ENCODE measurements around the gene PDGFB.

The PDGFB gene

GRCh38 chr22:39240831-39241793, 3.7 kb downstream of the PDGFB start:
- peaks cover 90% of the 10 kb centered on the region for H3K4me1 Mint-ChIP-seq

GRCh38 chr22:39239561-39240423, 5.0 kb downstream of the PDGFB start:
- Mint-ChIP-seq H3K4me3 (peak overlapping the region; percentile 87 to 89), H3K27ac (no peak overlapping the region), H3K4me1 (peaks cover 91% of the 10 kb centered on the region), H3K9me3 (no peaks in the 10 kb centered on the region), H3K27me3 (peaks cover 82% of the 10 kb centered on the region)
- ATAC-seq (no peak), DNase-seq (no peak)

More at GRCh38 chr22:39240831-39241793, 3.7 kb downstream of the PDGFB start:
- peak overlapping the region in 1 of 2 donors; percentile 86 for H3K27ac Mint-ChIP-seq
- peaks cover 82% of the 10 kb centered on the region for H3K27me3 Mint-ChIP-seq
- peak; percentile 28 for ATAC-seq
- peak overlapping the region; percentile 87 to 89 for H3K4me3 Mint-ChIP-seq
- peak; percentile 33 to 57 for DNase-seq
- no peaks in the 10 kb centered on the region for H3K9me3 Mint-ChIP-seq

- peaks cover 91% of the 10 kb centered on the region for H3K4me1 Mint-ChIP-seq
- peaks cover 82% of the 10 kb centered on the region for H3K27me3 Mint-ChIP-seq
- ATAC-seq (no peak), DNase-seq (no peak)
- peak overlapping the region in 1 of 2 donors; percentile 21 for H3K4me3 Mint-ChIP-seq
- no peak overlapping the region for H3K27ac Mint-ChIP-seq
- no peaks in the 10 kb centered on the region for H3K9me3 Mint-ChIP-seq
Measured at GRCh38 chr22:39238966-39239505, 5.7 kb downstream of the PDGFB start.

GRCh38 chr22:39238561-39238960, 6.2 kb downstream of the PDGFB start:
- H3K4me3 Mint-ChIP-seq = no peak overlapping the region
- peaks cover 91% of the 10 kb centered on the region for H3K4me1 Mint-ChIP-seq
- DNase-seq = no peak
- H3K27me3 Mint-ChIP-seq = peaks cover 82% of the 10 kb centered on the region
- no peak overlapping the region for H3K27ac Mint-ChIP-seq
- ATAC-seq = no peak
- H3K9me3 Mint-ChIP-seq = no peaks in the 10 kb centered on the region

- peaks cover 91% of the 10 kb centered on the region for H3K4me1 Mint-ChIP-seq
- ATAC-seq = no peak
- no peaks in the 10 kb centered on the region for H3K9me3 Mint-ChIP-seq
- H3K4me3 Mint-ChIP-seq = no peak overlapping the region
- H3K27me3 Mint-ChIP-seq = peaks cover 82% of the 10 kb centered on the region
- DNase-seq = no peak
- no peak overlapping the region for H3K27ac Mint-ChIP-seq
Measured at GRCh38 chr22:39238101-39238466, 6.7 kb downstream of the PDGFB start.

GRCh38 chr22:39237318-39238100, 7.3 kb downstream of the PDGFB start:
- Mint-ChIP-seq H3K4me3 (peak overlapping the region; percentile 38 to 71), H3K27ac (no peak overlapping the region), H3K4me1 (peaks cover 91% of the 10 kb centered on the region), H3K27me3 (peaks cover 82% of the 10 kb centered on the region), H3K9me3 (no peaks in the 10 kb centered on the region)
- peak; percentile 43 for ATAC-seq
- DNase-seq = peak; percentile 29 to 50

GRCh38 chr22:39236321-39237317, 8.2 kb downstream of the PDGFB start:
- peaks cover 87% of the 10 kb centered on the region for H3K4me1 Mint-ChIP-seq
- peak; percentile 73 for ATAC-seq
- no peak overlapping the region for H3K27ac Mint-ChIP-seq
- DNase-seq = peak; percentile 53 to 72
- H3K9me3 Mint-ChIP-seq = no peaks in the 10 kb centered on the region
- H3K4me3 Mint-ChIP-seq = peak overlapping the region; percentile 38 to 71
- peaks cover 83% of the 10 kb centered on the region for H3K27me3 Mint-ChIP-seq

GRCh38 chr22:39234867-39235687, 9.7 kb downstream of the PDGFB start:
- DNase-seq = no peak
- H3K4me1 Mint-ChIP-seq = peaks cover 82% of the 10 kb centered on the region

GRCh38 chr22:39234472-39234787, 10.4 kb downstream of the PDGFB start:
- ATAC-seq (no peak), DNase-seq (no peak)
- no peaks in the 10 kb centered on the region for H3K9me3 Mint-ChIP-seq
- peaks cover 86% of the 10 kb centered on the region for H3K27me3 Mint-ChIP-seq
- H3K4me1 Mint-ChIP-seq = peaks cover 78% of the 10 kb centered on the region
- peak overlapping the region; percentile 64 to 76 for H3K27ac Mint-ChIP-seq
- H3K4me3 Mint-ChIP-seq = peak overlapping the region in 1 of 2 donors; percentile 33

More at GRCh38 chr22:39234867-39235687, 9.7 kb downstream of the PDGFB start:
- H3K9me3 Mint-ChIP-seq = no peaks in the 10 kb centered on the region
- H3K27ac Mint-ChIP-seq = no peak overlapping the region
- peak overlapping the region; percentile 33 to 71 for H3K4me3 Mint-ChIP-seq
- peaks cover 86% of the 10 kb centered on the region for H3K27me3 Mint-ChIP-seq
- ATAC-seq = no peak

GRCh38 chr22:39233710-39234471, 10.9 kb downstream of the PDGFB start:
- peak overlapping the region; percentile 64 to 76 for H3K27ac Mint-ChIP-seq
- peaks cover 73% of the 10 kb centered on the region for H3K4me1 Mint-ChIP-seq
- ATAC-seq = no peak
- DNase-seq = no peak
- peaks cover 86% of the 10 kb centered on the region for H3K27me3 Mint-ChIP-seq
- no peaks in the 10 kb centered on the region for H3K9me3 Mint-ChIP-seq
- H3K4me3 Mint-ChIP-seq = peak overlapping the region in 1 of 2 donors; percentile 39

- H3K27me3 Mint-ChIP-seq = peaks cover 82% of the 10 kb centered on the region
- ATAC-seq = no peak
Measured at GRCh38 chr22:39232806-39233709, 11.7 kb downstream of the PDGFB start.

GRCh38 chr22:39232246-39232645, 12.5 kb downstream of the PDGFB start:
- Mint-ChIP-seq H3K4me3 (no peak overlapping the region), H3K27me3 (peaks cover 81% of the 10 kb centered on the region), H3K4me1 (peaks cover 59% of the 10 kb centered on the region), H3K27ac (no peak overlapping the region), H3K9me3 (no peaks in the 10 kb centered on the region)
- DNase-seq = no peak
- no peak for ATAC-seq

More at GRCh38 chr22:39232806-39233709, 11.7 kb downstream of the PDGFB start:
- Mint-ChIP-seq H3K4me3 (peak overlapping the region in 1 of 2 donors; percentile 39), H3K4me1 (peaks cover 68% of the 10 kb centered on the region), H3K9me3 (no peaks in the 10 kb centered on the region), H3K27ac (peak overlapping the region in 1 of 2 donors; percentile 46)
- DNase-seq = no peak
